Stimulated activated CD4-positive, alpha-beta T cell treated with anti-CD3 and anti-CD28 coated beads, Interleukin-1b, Interleukin-23, amount 100 ng/mL, for 48 hours (primary cell): ENCODE results near the gene HOXD9.

ENCODE experiments used
- DNase-seq: peaks from one replicate; pipeline ENCODE4 v3.0.0-alpha.2; 2020

Gene HOXD9

DNA sequence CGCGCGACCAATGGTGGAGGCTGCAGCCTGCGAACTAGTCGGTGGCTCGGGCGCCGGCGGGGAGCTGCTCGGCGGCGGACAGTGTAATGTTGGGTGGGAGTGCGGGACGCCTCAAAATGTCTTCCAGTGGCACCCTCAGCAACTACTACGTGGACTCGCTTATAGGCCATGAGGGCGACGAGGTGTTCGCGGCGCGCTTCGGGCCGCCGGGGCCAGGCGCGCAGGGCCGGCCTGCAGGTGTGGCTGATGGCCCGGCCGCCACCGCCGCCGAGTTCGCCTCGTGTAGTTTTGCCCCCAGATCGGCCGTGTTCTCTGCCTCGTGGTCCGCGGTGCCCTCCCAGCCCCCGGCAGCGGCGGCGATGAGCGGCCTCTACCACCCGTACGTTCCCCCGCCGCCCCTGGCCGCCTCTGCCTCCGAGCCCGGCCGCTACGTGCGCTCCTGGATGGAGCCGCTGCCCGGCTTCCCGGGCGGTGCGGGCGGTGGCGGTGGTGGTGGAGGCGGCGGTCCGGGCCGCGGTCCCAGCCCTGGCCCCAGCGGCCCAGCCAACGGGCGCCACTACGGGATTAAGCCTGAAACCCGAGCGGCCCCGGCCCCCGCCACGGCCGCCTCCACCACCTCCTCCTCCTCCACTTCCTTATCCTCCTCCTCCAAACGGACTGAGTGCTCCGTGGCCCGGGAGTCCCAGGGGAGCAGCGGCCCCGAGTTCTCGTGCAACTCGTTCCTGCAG, at the start of gene HOXD9:
Gene HOXD9, plus strand, starts transcription at position 37 of the 728 bp plus-strand sequence. Its CDS starts 50 bp downstream, at position 87.
- no peak for DNase-seq

DNA sequence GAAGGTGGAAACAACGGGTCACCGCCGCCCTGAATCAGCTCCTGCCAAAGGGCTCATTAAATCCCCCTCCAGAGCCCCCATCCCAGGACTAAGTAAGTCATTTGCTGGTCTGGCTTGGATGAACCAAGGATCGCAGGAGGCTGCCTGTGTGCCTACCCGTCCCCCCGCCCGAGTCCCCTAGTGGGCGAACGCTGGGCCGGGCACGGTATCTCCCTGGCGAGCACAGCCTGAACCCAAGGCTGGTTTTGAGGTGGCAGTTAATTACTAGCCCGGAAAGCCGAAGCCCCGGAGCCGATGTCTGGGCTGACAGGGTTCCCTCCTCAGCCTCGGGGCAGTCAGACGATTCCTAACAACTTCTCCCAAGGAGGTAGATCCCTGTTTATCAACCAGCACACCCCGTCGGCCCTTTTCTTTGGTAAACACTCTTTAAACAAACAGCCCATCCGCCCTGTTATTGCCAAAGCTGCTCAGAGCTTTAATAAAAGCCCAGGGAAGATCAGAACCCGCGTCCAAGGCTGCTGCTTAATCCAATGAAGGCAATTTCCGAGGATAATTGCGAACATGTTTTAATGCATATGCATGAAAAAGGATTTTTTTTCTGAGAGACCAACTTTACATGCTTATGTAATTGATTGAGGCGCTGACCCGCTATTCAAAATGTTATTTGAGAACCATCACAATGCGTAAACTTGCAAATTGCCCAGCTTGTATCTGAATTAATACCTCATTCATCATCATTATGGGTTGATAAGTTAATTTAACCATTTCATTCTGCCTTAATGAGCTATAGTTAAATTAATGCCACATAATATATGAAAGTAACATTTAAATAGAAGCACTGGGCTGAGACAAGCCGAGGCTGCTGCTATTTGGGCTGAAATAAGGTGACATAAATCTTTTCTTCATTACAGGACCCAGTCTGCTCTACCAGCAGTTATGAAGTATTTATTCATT, 49.3 kb upstream of the HOXD9 start:
- no peak for DNase-seq

DNA sequence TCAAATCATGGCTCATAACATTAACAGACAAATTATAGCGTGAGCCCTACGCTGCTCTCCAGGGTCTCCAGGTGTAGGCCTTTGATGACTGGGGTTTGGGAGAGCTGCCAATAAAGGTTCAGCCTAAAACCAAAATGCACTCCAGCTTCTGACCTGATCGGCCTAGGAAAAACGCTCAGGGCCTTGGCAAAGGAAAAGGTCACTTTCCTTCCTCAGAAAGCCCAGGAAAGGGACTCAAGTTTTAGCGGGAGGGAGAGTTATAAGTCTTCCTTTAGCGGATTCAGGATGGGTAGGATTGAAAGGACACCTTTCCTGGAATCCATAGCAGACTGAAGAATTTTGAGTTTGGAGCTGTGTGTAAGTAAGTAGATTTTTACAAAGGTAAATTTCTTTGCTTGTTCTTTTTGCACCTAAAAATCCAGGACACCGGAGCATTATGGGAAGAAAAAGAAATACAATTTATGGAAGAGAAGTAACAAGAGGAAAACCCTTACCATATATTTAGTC, 47.5 kb upstream of the HOXD9 start:
- no peak for DNase-seq

DNA sequence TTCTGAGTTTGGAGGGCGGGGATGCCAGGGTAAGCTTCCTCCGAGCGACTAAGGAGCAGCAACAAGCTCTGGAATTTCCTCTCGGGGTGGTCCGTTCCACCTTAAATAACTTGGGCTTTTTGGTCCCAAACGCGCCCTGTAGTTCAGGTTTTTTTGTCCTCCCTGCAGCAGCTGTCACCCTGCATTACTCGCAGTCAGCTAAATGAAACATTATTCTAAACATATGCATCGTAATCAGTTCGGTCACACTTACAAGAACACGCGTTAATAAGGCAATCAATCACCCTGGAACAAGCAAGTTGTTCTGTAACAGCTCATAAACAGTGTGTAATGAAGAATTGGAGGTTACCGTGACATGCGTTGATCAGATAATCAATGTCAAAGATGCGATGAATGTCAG, 47.0 kb upstream of the HOXD9 start:
- DNase-seq, result no peak

DNA sequence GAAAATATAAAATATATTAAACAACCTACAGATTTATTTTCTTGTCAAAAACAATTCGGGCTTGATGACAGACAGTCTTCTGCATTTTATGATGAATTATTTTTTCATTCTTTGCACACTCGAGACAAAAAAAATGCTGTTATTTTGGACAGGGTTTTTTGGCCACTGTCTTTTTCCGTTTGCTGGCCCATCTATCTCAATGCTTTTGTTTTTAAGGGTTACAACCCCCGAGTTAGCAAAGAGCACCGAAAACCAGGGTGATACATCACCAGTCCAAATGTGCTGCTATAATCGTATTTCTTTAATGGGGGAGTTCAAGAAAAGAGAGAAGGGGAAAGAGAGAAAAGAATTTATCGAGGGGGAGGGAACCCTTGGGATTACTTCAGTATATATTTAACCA, 46.5 kb upstream of the HOXD9 start:
- no peak for DNase-seq

DNA sequence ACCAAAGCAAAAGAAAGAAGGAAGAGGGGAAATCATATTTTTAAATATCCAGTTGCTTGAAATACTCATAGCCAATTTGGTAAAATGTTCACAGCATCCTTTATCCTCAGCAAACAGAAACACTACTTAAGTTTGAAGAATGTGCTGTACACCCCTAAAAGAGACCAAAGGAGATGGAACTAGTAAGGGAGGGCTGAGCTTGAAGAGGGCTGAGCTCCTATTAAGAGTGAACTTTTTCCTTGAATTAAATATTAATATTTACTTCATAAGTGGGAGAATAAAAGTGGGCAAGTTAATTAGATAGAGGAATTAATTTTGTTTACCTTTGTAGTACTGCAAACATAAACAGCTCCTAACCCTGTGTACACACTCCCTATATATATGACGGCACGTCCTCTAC, 45.7 kb upstream of the HOXD9 start:
- no peak for DNase-seq

DNA sequence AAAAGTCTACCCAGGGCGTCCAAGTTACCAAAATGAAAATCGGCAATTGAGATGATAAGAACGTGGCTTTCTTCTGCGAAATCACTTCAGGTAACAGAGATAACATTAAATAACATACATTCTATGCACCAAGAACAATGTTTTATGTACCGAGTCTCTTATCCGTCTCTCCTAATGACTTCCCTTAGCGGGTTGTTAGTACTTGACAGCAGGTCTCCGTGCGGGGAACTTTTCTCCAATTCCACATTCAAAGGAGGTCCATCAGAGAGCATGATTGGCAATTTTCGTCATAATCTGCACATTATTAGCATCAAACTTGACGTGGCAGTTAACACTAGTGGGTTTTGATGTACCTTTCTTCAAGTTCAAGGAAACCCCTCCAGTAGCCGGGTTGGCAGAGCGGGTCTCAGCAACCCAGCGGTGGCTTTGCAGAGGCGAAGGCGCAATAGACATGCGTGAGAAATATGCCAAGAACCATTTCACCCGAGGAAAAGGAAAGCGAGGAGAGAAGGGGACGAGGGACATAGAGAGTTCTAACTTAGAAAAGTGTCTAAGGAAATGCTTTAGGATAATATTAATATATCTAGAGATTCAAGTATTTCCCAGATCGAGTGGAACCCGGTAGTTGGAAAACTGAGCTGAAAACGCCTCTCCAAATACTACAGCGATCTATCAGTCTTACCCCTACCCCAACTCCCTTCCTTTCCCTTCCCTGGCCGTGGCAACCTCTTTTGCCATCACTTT, 43.8 kb upstream of the HOXD9 start:
- DNase-seq, result no peak

DNA sequence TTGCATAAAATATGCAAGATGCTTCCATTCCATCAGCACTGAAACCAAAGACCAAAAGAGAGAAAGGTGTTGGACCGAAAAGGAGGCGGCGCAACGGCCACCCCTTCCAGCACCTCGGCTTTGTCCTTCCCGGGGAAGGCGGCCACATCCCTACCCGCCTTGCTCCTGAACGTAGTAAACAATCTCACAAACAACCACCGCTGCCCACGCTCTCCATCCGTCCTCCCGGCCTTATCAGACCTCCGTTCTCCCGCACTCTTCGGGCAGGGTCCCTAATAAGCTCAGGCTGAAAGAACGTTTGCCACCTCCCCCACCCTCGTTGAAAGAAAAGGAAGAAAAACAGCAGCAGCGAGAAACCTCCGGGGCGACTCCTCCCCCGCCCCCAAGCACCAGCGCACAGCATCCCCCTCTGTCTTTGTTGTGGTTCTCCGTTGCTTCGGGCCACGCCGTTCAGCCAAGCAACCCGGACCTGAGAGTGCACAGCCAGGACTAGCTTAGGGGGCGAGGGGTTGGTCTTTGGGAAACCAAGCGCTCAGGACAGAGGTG, 43.2 kb upstream of the HOXD9 start:
- DNase-seq, result no peak

DNA sequence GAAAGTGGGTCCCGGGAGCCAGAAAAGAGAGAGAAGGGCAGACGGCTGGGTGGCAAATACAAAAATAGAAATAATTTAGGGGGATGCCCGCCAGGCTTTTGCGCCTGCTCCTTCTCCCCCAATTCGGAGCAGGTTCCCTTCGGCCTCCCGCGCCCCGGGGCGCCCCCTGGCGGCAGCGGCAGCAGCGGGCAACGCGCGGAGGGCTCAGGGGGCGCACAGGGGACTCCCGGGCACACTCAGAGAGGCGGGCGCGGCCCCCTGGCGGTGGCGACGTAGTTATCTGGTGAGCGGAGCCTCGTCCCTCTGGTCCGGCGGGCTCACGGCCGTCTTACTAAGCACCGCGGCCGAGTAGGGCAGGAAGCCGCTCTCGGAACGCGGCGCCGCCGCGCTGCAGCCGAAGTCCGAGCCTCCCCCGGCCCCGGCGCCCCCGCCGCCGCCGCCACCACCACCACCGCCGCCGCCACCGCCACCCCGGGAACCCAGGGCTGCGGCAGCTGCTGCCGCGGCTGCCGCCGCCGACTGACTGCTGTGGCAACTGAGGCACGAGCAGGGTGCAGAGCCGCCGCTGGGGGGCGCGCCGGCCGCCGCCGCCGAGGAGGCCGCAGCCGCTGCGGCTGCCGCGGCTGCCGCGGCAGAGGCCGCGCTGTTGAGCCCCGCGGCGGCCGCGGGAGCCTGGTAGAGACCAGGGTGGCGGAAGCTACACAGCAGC, 42.5 kb upstream of the HOXD9 start:
- DNase-seq, result peak; percentile 17

DNA sequence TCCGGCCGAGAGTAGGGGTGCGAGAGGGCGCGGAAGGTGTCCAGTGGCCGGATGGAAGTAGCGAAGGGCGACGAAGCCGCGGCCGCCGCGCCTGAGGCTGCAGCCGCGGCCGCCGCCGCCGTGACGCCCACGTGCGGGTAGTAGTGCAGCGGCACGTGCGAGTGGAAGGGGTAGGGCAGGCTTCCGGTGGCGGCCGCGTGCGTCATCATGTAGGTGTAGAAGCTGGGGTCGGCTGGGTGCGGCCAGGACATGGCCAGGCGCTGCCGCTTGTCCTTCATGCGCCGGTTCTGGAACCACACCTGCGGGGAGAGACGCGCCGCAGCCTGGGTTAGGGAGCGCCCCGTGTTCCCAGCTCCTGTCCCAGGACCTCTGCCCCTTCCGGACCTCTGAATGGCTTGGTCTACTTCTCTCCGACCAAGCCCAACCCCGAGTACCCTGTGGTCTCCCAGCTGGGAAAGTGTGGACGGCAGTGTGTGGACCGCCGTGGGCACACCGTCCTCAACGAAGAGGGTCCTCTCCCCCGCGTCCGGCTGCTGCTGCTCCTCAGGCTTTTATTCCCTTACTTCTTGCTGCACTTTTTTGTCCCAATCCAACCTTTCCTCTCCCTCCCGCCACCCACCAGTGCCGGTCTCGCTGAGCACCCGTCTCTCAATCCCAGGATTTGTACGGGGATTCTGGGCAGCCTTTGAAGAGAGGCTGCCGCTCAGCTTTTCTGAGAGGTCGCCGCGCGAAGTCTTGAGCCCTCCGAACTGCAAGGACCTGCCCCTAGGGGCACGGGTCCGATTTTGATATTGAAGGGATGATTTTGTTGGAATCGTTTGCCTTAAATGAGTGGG, 41.8 kb upstream of the HOXD9 start:
- DNase-seq, result no peak

DNA sequence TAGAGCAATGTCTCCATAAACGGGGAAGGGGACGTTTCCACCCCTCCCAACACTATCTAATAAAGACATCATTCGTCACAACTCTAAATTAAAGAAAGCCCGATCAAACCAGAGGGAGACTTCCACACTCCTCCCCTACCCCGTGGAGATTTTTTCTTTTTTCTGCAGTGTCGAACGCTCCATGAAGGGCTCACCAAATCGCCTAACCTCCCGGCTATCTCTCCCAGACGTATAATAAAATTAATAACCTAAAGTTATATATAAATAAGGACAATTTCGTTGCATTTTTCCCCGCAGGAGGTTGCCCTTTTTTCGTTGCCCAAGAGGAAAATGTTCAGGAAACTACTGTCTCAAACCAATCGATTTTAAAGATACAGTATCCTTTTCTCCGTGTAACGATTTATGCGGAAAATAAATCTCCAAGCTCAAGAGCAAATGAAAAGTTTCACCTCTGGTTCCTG, 41.1 kb upstream of the HOXD9 start:
- no peak for DNase-seq

DNA sequence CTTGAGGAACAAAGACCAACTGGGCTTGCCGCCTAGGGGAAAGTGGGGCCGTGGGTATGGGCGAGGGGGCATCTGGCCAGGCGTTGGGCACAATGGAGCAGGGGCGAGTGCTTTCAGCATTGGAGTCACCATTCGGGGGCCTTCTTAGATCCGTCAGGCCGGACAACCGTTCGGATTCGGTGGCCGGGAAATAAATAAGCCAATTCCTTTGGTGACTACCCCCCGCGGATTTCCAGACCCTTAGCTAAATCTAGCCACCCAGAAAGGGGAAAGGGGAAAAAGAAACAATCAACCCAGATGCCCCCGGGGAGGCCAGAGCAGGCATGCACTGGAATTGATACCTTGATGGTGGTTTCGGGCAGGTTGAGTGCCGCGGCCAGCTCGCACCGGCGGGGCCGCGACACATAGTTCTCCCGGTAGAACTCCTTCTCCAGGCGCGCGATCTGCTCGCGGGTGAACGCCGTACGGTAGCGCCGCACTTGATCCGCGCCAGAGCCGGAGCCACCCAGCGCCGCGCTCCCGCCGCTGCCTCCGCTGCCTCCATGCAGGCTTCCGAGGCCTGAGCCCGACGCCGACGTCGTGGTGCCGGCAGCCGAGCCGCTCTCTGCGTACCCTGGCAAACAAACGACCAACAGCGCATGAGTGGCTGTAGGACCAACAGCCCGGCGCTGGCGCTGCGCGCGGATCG, 40.5 kb upstream of the HOXD9 start:
- no peak for DNase-seq

DNA sequence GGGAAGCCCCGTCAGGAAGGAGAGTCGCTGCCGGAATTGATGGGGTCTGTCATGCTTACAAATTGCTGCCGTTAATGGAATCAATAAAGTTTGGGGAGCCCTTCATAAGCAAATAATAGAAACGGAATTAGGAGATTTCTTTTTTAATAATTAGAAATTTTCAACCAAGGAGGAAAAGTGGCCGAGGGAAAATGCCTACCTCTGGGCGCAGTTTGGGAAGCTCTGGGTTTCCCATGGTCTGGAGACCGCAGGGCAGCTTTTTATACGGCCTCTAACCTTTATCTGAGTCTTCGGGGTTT, 40.0 kb upstream of the HOXD9 start:
- no peak for DNase-seq

DNA sequence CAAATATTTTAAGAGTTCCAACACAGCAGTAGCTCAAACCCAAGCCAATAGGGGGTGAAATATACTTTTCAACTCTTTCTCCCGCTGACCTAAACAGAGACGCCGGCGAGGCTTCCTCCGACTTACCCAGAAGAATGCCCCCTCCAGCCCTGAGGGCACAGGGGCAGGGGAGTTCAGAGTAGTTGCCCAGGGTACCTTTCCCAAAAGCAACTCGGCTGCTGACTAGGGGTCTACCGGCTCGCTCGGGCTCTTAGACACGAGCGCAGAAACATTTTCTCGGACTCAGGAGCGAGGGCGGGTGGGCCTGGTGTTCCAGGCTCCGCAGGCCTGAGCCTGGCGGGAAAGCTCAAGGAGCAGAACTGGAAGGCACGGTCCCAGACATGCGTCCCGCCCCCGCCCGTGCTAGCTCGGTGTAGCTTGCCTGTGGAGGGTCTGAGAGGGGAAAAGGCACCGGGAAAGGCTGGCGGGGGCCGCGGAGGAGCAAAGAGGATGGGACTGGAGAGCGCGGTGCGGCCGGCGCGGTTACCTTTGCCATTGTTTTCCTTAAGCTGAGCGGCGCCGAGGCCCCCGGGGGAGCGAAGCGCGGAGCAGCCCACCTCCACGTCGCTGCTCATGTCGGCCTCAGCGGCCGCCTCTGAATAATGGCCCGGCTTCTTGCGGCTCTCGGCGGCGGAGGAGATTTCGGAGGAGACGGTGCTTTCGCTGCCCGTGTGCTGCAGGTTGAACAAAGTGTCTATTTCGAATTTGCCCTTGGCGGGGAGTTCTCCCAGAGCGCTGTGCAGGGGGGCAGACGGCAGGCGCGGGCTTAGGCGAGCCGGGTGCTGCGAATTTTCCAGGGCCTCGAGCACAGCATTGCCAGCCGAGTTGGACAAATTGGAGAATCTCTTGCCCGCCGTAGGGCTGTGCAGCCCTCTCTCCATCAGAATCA, 39.4 kb upstream of the HOXD9 start:
- no peak for DNase-seq

DNA sequence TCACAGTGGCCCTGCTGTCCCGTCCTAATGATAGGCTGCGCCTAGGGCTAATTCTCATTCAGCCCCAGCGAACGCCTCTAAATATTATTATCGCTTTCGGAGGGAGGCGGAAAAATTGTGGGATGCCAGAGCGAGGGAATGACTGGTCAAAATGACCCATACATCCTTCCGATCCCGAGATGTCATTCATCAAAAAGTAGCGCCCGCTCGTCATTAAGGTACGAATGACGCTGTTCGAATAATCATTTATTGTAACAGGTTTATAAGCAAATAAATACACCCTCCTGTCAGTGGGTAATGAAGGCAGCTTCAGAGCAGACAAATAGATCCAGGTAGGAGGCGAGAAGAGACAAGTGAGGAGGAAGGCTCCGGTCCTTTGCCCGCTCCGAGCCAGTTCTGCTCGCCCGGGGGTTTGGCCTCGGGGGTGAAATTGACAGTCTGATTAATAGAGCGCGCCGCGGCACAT, 38.7 kb upstream of the HOXD9 start, which contains the start of gene EVX2:
Gene EVX2, minus strand, starts transcription at position 167 of the 466 bp plus-strand sequence. CDS start 186 bp downstream, outside the sequence.
- no peak for DNase-seq

DNA sequence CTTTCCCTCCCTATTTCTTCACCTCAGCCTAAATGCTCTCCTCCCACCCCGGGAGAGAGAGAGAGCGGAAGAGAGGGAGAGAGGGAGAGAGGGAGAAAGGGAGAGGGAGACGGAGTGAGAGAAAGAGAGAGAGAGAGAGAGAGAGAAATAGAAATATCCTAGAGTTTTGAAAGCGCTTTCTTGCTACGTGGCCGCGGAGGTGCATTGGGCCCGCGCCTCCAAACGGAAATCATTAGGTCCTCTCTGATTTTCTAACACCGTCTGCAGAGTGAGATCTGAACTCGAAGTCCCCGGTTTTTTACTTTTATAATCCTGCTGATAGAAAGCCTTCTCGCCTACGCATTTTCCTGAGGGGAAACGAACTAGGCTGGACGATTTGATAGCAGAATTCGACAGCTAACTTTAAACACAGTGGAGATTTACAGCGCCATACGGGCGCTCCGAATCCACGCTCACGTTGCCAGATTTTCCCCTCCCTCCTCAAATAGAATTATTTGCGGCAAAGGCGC, 37.9 kb upstream of the HOXD9 start:
- DNase-seq, result no peak

DNA sequence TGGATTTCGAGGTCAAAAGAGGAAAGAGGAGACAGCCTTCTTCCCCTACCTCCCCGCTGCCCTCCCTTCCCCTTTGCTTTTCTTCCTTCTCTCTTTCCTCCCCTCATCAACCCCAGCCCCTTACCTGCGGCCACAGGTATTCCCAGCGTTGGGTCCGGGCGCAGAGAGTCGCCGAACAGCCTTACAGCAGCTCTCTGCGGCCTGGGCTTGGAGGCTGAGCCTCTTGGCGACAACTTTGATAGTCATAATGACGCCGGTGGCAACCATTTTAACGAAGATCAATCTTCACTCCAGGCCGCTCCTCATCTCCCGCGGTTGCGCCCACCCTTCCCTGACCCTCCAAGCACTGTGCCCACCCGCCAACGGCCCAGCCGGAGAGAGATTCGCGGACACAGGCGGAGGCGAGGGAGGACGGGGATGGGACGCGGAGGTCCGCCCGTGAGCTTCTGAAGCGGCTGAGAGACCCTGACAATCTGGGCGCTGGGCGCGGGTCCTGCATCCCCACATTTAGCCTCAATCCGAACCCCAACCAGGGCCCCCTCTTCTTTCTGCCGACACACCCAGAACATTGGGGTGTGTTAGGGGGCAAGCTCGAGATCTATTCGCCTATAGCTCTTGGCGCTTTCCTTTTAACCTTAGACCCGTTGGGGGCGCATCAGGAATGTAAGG, 37.3 kb upstream of the HOXD9 start:
- DNase-seq, result no peak
